ENCODE measurements around the gene FGF14.

- TF ChIP-seq CTCF (IDR thresholded peaks at IDR 0.05) (no peak), MXI1 (IDR thresholded peaks at IDR 0.05; ENCODE audit: low read depth, low read length) (no peak), MAX (IDR thresholded peaks at IDR 0.05; ENCODE audit: low read depth) (no peak), POLR2AphosphoS5 (IDR thresholded peaks at IDR 0.05; ENCODE audit: low read depth, low read length) (no peak)
These were observed 715.8 kb downstream of the FGF14 start for GRCh38 chr13:101686003-101686402.

Data from SK-N-SH (cell line).